HK-2 (cell line): Measurements from ENCODE around the gene SLC3A2.

ENCODE experiments used
- DNase-seq: peaks from one replicate; pipeline ENCODE4 v3.0.0-alpha.2; 2018; ENCODE audit not compliant: unreplicated experiment

Gene SLC3A2

GRCh38 chr11:62910141-62910882, 29.6 kb downstream of the SLC3A2 start:
- no peak for DNase-seq

GRCh38 chr11:62911137-62912130, 30.7 kb downstream of the SLC3A2 start:
- DNase-seq: no peak

DNA sequence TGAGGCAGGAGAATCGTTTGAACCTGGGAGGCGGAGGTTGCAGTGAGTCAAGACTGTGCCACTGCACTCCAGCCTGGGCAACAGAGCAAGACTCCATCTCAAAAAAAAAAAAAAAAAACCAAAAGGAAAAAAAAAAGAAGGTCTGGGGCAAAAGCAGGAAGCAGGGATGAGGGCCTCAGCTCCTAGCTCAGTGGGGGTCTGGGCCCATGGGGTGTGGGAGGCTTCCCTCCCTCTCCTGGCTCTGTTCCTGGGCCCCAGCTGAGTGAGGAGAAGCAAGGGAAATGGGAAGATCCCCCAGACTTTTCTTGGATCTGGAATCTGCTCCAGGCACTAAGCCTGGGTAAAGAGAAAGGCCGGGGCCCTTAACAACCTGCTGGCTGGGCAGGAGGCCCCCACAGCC, 31.6 kb downstream of the SLC3A2 start:
- DNase-seq: no peak

DNA sequence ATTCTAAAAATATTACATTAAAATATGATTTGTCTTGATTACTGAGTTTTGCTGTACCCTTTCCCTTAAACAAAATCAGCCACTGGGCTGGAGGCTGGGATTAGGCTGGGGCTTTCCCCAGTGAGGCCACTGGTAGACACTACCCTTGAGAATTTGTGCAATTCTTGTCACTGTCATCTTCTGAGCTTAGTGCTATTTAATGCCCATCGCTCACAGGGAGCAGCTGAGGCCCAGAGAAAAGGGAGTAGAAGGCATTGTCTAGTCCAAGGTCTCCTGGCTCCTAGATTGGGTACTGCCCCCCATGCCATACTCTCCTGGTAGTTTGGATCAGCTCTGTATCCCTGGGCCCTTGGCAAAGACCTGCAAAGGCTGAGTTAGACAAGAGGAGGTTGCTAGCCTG, 33.7 kb downstream of the SLC3A2 start:
- no peak for DNase-seq

DNA sequence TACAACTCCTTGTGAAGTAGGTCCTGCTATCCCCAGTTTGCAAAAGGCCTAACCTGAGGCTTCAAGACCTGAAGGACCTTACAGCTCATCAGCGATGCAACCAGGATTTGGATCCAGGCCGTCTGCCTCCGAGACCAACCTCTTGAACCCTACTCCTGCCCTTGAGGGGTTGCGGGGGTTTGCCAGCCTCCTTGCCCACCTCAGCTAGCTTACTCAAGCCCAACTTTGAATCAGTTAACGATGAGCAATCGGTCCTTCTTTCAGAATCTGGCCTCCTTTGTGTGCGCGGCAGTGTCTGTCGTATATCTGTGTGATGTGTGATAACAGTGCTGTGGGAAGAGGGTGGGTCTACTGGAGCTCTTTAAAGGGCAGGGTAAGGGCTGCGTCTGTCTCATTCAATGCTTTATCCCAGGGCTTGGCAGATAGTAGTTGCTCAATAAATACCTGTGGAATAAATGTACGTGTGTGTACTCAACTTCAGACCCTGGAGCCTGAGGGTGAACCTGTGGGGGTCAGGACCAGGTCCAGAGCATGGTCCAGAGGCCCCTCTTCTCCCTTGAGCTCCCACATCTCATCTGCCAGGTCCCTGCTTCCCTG, 37.3 kb downstream of the SLC3A2 start:
- no peak for DNase-seq

GRCh38 chr11:62918531-62918930, 37.8 kb downstream of the SLC3A2 start:
- no peak for DNase-seq

DNA sequence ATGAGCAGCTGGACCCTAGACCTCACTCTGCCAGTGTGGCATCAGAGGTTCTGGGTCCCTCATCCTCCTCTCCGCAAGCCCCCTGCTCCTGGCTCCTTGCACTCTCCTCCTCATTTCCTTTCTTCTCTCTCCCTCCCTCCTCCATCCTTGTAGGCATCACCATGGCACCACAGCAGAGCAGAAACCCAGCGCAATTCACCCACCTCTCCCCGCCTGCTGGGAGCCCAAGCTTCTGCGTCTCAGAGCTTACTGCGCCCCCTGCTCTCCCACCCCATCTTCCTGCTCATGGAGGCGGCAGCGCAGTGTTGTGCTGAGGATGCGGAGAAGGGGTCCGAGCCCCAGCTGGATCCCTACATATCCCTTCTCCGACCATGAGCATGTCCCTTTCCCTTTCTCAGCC, 38.8 kb downstream of the SLC3A2 start:
- no peak for DNase-seq

DNA sequence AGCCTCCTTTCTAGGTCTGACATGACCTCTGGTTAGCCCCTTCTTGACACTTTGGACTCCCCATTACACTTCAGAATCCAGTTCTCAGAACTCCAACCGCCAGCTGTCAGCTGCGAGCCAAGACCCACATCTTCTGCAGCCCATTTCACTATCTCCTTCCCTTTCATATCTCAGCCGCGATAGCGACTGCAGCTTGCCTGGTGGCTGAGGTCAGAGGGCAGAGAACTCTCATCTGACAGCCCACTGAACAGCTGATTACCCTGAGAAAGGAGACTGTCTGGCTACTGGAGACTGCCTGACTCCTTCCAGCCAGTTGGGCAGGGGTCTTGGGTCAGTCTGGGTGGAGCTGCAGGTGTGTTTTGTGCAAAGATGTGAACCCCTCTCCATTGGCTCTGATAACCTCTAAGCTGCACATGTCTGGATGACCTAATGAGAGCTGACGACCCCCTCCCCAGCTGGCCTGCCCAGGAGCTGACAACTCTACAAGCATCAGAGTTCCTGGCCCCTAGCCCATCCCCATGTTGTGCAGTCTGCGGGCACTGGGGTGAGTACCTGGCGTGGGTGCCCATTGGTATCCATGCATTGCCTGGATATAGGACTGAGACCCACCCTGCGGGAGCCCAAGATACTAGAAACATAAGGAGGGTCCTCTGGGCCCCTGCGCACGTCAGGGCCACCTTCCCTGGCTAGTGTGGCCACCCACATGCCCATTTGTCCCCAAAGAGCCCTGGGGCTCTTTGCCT, 39.4 kb downstream of the SLC3A2 start:
- DNase-seq: no peak

DNA sequence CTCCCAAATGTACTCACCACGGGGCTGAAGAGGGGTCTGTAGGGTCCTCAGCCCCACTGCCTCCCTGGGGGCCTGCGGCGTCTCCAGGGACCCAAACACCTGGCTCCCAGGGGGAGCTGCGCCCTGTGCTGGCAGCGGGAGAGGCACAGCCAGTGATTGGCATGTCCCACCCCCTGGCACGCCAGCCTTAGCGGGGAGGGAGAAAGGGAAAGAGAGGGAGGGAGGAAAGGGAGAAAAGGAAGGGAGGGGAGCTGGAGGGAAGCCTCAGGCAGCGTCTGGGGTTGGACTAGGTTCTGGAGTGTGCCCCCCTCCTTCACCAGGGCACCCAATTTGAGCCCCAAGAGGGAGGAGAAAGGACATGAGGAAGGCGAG, 40.5 kb downstream of the SLC3A2 start, which contains the start of gene CHRM1:
Gene CHRM1, minus strand, starts transcription at position 163 of the 372 bp plus-strand sequence. CDS start 10,263 bp downstream, outside the sequence.
- DNase-seq: no peak

- no peak for DNase-seq
These were observed 41.0 kb downstream of the SLC3A2 start for GRCh38 chr11:62921573-62922188.

DNA sequence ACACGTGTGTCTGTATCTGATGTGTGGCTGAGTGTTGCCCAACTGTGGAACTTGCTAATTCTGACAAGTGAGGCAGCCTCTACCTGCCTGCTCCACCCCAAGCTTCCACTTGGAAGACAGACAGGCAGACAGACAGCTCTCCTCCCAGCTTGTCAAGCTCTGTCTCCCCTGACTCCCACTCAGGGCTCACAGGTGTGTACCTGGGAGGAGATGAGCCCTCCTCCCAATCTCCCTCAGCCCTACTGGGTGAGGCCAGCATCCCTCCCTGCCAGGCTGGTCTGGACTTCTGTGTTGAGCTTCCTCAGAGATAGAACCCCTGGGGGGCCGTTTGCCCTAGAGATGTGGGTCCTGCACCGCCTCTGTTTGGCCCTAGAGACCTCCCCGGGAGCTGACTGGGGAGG, 41.5 kb downstream of the SLC3A2 start:
- no peak for DNase-seq

DNA sequence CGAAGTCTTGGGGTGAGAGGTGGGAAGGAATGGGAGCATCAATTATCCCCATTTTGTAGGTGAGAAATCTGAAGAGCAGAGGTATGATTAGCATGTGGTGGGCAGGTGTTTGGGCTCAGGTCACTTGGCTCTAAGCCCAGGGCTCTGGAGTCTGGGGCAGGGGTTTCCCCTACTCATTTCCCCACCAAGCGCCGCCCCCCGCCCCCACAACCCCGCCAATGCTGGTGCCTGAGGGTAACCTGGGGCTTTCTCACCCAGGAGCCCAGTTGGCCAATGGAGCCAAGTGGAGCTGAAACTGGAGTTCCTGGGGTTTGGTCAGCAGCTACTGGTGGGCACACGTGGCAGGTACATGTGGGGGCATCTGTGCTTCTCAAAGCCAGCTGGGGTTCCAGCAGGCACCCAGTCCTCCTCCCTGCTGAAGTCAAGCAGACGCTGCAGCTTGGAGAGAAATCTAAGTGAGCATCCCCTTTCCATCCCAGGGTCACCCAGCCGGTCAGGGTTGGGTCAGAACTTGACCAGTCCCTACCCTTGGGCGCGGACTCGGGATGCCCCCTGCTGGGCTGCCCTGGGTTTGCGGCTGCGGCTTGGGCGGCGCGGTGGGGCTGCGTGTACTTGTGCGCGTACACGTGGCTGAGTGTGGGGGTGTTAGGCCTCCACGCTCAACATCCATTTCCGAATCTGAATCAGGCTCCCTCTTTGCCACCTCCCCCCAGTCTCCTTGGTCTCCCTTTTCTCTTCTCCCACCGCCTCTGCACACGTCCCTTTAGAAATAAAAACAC, 42.1 kb downstream of the SLC3A2 start:
- DNase-seq: no peak

DNA sequence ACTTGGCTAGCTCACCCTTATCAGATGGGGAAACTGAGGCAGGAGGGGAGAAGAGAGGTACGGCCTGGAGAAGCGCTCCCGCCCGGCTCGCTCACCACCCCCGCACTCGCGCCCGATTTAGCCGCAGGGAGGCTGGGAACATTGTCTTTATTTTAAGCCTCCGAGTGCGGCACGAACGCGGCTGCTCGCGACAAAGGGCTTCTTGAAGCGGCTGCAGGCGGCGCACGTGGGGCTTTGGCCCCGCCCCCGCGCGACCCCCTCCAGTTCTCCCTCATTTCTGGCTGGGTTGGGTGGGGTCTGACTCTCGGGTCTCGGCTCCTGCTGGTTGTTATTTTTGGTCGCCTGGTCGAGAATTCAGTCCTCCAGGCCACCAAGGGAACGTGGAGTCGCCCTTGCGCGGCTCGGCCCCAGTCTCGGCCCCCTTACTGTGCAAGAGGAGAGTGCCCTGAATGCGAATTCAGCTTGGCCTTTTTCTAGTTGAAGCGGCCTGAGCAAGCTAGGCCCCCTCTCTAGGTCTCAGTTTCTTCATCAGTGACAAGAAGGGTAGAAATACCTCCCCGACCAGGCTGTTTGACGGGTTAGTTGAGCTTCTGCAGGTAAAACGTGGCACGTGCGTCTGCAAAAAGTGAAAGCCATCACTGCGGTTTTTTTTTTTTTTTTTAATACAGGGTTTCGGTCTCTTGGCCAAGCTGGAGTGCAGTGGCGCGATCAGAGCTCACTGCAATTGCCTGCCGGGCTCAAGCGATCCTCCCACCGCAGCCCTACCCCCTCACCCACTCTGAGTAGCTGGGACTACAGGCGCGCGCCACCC, 43.1 kb downstream of the SLC3A2 start:
- DNase-seq: no peak

GRCh38 chr11:62925308-62925707, 44.6 kb downstream of the SLC3A2 start:
- DNase-seq: no peak

DNA sequence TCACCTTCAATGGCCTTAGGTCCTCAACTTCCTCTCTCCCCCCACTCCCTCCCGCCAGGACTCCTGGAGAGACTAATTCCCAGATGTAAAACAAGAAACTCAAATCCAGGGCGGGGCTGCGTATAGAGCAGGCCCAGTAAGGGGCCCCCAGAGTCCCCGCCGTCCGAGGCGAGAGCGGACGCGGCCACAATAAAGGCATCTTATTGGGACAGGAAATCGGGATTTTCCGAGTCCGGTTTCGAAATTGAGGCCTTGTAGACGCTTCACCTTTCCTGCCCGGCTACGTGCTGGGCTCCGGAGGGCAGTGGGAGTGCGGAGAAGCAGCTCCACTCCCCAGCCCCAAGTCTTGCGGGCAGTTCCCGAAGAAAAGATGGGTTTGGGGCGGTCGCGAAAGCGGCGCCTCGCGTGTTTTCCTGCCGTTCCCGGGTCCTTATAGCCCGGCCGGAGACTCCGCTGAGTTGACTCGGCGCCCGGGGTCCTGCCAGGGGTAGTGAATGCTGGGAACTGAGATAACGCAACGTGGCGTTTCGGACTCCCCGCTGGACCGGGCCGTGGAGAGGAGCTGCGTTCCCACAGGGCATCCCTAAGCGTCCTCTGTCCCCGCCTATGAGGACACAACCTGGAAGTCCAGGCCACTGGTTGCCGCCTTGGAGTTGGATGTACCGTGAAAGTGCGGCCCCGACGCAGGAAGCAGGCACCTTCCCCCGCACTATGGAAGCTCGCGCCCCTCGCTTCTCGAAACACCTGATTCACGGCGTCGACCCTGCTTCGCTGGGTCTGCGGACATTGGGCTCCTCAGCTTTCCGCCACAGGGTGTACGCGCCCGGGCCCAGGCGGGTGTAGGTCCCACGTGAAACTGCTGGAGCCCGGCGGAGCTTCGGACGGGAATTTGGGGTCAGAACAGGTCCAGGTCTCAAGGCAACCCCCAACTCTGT, 45.3 kb downstream of the SLC3A2 start:
- DNase-seq: no peak

DNA sequence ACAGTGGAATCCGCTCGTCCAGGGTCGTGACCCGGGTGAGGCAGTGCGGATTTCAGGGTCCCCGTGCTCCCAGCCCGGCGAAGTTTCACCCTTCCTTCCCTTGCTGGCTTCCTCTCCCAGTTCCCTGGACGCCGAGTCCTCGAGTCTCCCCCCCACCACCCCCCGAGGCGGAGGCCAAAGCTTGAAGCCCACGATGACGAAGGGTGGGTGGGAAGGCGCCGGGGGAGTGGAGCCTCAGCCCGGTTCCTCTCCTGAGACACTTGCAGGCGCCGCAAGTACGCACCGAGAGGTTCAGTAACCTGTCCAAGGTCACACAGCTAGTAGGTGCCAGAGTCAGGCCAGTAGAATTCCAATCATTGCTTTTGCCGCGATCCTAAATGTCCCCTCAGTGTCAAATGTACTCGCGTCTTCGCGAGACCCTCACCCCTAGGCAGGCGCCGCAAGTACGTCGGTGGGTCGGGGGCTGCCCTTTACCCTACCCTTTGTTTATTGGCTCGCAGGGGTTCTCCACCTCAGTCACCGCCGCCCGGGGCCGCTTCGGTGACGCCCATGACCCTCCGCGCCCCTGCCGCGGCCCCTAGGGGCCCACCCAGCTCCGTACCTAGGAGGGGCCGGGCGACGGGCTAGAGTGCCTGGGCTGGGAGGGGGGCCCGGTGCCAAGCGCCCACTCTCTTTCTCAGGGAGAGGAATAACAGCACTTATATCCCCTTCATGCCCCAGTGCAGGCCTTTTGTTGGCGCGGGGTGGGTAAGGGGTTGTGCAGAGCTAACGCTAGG, 46.2 kb downstream of the SLC3A2 start:
- DNase-seq: no peak

- no peak for DNase-seq
These were observed 47.3 kb downstream of the SLC3A2 start for GRCh38 chr11:62928011-62928410.

DNA sequence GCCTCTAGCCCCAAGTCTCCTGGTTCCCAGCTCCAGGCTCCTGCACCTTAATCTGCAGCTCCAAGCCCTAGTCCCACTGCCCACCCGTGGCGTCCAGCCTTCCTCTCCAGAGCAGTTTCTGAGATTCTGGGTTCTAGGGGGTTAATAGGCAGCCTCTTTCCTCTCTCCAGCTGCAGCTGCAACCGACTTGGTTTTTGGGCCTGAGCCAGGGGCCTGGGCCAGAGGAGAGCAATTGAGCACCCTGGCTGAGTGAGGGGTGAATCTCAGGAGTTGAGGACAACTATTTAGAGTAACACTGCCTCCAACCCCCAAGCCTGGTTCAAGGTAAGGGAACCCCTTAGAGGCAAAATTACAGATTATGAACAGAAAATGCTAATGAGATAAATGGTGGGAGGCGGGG, 49.5 kb downstream of the SLC3A2 start:
- DNase-seq: no peak
